AG10803 (cell line): ENCODE results near the gene KLF16.

Experiments
- DNase-seq: peaks from one replicate; pipeline ENCODE4 v3.0.0; 2010; ENCODE audit warnings: low read depth
- H3K4me3 ChIP-seq: 2 replicates; pipeline ENCODE4 v1.5.1; 2011; ENCODE audit warnings: mild to moderate bottlenecking, low read length, control low read depth
- TF ChIP-seq, protein P1 (sequence below): conservative IDR thresholded peaks from 2 replicates; pipeline ENCODE4 v1.5.1; 2011; ENCODE audit warnings: mild to moderate bottlenecking, low read length, control low read depth, inconsistent platforms

KLF16 gene

DNA sequence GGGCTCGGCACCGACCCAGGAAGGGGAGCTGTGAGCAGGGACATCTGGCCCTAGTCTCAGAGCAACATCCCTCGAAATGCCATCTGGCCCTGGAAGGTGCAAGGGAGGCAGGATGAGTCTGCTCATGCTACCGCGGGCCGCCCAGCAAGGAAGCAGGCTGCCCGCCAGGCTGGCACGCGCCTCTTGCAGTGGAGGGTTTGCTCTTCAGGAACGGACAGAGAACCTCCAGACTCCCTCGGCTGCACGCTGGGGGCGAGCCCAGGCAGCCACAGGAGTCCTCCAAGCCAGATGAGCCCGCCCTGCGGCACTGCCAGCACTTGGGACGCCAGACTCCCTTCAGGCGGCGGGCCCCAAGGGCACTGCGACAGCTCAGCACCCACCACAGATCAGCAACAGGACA is 41.2 kb downstream of the KLF16 start:
- DNase-seq: no peak
- TF ChIP-seq, protein P1, sequence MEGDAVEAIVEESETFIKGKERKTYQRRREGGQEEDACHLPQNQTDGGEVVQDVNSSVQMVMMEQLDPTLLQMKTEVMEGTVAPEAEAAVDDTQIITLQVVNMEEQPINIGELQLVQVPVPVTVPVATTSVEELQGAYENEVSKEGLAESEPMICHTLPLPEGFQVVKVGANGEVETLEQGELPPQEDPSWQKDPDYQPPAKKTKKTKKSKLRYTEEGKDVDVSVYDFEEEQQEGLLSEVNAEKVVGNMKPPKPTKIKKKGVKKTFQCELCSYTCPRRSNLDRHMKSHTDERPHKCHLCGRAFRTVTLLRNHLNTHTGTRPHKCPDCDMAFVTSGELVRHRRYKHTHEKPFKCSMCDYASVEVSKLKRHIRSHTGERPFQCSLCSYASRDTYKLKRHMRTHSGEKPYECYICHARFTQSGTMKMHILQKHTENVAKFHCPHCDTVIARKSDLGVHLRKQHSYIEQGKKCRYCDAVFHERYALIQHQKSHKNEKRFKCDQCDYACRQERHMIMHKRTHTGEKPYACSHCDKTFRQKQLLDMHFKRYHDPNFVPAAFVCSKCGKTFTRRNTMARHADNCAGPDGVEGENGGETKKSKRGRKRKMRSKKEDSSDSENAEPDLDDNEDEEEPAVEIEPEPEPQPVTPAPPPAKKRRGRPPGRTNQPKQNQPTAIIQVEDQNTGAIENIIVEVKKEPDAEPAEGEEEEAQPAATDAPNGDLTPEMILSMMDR: no peak

DNA sequence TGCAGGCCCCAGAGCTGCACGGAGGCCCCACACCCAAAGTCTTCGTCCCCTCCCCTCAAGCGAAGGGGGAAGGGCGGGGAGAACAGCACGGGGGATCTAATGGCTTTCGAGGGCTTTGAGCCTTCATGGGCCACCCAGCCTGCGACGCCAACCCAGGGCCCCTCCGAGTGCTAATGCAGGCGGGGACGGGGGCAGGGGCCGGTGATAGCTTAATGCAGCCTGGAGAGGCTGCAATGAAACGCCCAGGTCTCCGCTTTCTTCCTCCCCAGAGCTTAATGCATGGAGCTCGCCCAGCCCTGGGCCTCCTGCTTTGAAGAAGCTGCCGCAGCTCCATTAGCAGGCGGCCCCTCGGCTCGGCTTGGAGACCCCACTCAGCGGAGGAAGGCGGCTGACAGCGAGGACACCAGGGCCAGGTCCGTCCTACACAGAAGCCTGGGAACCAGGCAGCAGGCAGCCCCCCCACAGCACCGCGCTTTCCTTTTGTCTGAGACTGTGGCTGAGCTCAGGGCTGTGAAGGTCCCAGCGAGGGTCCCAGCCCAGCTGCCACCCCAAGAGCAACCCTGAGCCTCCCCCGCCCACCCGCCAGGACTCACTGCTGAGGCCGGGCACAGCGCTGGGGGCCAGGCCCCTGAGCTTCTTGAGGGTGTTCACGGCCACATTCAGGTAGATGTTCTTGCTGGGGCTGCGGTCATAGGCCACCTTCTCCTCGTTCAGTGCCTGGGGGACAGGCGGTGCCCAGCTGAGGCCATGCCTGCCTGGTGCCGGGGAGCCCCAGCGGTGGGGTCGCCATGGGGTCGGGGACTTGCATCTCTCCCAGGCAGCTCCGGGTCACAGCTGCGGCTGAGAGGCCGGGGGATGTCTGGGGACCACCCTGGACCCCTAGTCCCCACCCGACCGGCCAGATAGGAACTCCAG is 43.8 kb downstream of the KLF16 start:
- DNase-seq: no peak
- TF ChIP-seq, protein P1: no peak
- no peak overlapping the region for H3K4me3 ChIP-seq

More for the DNA sequence above, 41.2 kb downstream of the KLF16 start:
- H3K4me3 ChIP-seq: no peak overlapping the region

DNA sequence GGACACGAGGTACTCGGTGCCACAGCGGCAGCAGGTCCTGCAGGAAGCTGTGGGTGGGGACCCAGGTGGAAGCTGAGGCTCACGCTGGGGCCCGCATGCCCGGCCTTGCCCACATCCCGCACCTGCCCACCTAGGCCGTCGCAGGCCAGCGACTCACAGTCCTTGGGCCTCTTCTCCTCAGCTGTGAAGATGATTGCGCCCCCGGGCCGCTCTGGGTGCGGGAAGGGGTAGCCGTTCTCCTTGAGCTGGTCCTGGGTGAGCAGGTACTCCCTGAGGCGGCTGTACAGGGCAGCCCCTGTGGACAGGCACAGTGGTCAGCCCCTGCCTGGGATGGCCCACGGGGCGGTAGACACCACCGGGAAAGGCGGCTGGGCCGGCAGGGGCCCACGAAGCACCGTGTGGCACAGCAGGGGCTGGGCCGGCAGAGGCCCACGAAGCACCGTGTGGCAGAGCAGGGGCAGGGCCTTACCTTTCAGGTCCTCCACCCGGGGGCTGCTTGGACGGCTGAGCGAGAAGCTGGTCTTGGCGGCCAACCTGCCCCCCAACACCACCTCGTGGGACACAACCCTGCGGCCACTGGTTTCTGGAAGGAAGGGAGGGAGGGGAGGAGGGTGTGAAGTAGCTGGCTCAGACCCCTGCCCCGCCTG is 44.7 kb downstream of the KLF16 start:
- TF ChIP-seq, protein P1: no peak
- no peak overlapping the region for H3K4me3 ChIP-seq
- DNase-seq: no peak

DNA sequence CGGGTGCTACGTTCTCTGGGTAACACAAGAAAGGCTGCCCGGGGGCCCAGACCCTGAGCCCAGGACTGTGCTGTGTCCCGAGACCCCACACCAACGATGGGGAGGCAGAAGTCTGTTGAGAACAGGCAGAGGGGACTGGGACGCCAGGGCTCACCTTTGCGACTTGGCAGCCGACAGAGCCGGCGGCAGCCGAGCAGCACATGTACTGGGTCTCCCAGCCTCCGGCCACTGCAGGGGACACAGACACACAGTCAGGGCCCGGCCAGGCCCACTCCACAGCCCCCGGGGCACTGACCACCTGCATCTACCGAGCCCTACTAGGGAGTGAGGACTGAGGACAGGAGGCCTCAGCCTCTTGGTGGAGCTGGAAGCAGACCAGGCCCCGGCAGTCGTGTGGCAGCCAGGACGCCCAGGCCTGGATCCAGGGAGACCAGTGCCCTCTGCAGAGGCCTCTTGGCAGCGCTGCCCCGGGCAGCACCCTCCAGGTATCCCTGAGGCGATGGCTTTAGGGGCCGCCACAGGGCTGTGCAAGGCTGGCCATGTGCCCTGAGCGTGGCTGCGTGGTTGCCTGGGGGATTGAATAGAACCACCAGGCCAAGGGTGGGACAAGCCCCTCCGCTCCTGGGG is 45.7 kb downstream of the KLF16 start:
- TF ChIP-seq, protein P1: no peak
- H3K4me3 ChIP-seq: no peak overlapping the region
- no peak for DNase-seq

DNA sequence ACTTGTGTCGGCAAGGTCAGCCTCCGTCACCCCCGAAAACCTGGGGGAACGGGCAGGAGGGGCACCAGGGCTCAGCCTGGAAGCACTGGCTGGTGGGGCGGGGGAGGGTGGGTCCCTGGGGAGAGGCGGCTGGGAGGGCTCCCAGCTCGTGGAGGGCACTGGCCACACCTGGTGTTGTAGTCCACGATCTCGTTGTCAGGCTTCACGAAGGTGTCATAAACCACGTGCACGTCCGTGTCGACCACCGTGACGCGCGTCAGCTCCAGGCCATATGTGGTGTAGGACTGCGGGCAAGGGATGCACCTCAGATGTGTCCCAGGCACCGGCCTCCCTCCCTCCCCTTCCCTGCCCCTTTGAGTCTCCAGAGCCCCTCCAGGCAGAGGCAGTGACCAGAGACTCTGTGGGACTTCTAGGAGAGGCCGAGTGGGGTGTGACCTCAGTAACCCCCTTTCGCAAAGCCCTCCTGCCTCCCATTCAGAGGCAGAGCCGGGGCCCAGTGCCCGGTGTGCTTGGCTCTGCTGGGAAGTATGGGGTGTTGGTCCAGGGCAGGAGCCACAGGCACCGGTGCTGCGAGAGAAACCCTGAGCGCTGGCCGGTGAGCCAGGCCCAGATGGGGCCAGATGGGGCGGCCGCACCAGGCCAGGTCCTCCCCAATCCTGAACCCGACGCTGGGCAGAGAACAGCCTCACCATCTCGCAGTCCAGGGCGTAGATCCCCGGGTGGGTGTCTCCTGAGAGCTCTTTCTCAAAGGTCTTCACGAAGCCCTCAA is 46.7 kb downstream of the KLF16 start:
- H3K4me3 ChIP-seq: no peak overlapping the region
- DNase-seq: no peak
- TF ChIP-seq, protein P1: no peak

DNA sequence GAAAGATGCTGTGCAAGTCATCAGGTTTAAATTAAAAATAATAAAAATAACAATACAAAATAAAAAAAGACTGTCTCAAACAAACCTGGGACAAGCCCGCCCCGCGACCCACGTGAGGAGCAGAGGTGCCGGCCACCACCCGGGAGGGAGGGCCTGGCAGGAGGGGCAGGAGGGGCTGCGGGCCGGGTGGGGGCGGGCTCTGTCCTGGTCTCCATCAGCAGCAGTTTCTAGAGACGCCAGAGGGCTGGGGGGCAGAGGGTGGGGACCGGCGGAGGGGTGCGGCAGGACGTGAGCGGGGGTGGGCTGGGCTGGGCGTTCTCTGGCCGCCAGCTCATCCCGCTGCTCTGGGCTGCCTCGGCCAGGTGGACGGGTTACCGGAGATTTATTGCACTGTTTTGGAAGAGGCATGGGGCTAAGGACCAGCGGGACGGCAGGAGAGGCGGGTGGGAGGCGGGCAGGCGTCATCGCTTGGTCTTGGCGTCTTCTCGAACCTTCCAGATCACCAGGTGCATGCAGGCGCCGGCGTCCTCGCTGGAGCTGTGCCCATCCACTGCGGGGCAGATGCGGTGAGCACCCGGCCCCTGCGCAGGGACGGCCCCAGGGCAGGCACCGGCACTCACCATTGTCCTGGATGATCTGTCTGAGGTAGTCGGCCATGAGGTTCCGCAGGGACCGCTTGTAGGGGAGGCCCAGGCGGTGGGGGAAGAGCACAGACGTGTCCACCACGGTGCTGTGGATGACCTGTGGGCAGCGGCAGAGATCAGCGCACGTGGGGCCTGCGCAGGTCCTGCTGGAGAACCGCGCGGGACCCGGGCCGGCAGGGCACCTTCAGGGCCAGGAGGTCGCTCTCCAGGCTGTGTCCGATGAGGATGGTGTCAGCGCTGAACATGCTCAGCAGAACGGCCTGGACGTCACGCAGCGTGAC is 47.5 kb downstream of the KLF16 start:
- DNase-seq: no peak
- TF ChIP-seq, protein P1: no peak
- no peak overlapping the region for H3K4me3 ChIP-seq
